Motor neuron (in vitro differentiated cells): ENCODE results near the gene NDUFS6. TPM values are rescaled to one million over a fixed set of nuclear protein-coding genes. Genes with fewer than 3 reads are reported as not detected.

Experiments used
- ATAC-seq, 8 experiments: fragments of 200-7000 bp; cut with Tn5 transposase; replicated peaks in 6 of 8; 2 replicates each; pipeline ENCODE4 v1.8.0; 2021; ENCODE audit warnings: mild to moderate bottlenecking in 8 of 8, moderate library complexity in 8 of 8
- H3K27ac ChIP-seq, 2 donors: fragments of 250-450 bp; sonication (Bioruptor Pico); 2 replicates each; pipeline ENCODE4 v1.9.0; 2021; ENCODE audit warnings: antibody characterized with exemption in 2 of 2, mild to moderate bottlenecking in 2 of 2, moderate library complexity in 1 of 2
- H3K4me1 ChIP-seq, 2 donors: fragments of 250-450 bp; sonication (Bioruptor Pico); replicated peaks in 1 of 2; 2 replicates each; pipeline ENCODE4 v1.6.1; 2021; ENCODE audit warnings: antibody characterized with exemption in 2 of 2, mild to moderate bottlenecking in 2 of 2, moderate library complexity in 1 of 2
- H3K4me3 ChIP-seq, 5 donors: fragments of 250-450 bp; sonication (Bioruptor Pico); 2 replicates each; pipeline ENCODE4 v1.9.0; 2021; ENCODE audit warnings: antibody characterized with exemption in 5 of 5, mild to moderate bottlenecking in 5 of 5, moderate library complexity in 4 of 5
- WGBS, 10 experiments: fragments of 450-650 bp; shearing (Covaris generic); methylation state at CpG; one replicate each; pipeline ENCODE4 v1.0.0; 2022; 5-methylcytosine and 5-hydroxymethylcytosine counted together
- in situ Hi-C, 9 experiments: fragments of 400-800 bp; cut with MboI; loops; one replicate each; pipeline ENCODE4 v1.15.0; 2021; ENCODE audit warnings: low sequenced_read_pairs in 9 of 9, low pct_unique_long_range_greater_than_20kb in 2 of 9; ENCODE audit not compliant: unreplicated experiment in 9 of 9
- total RNA-seq, 8 experiments: library from RNA; unstranded; fragments of 300-600 nt; gene quantifications; 2 replicates each; pipeline versions ENCODE4 v1.2.3 to v1.2.4, GENCODE V29; 2022

Gene NDUFS6
- total RNA-seq, 8 experiments from 2014 or later, result 51.6 to 103 (median 67.6) TPM

DNA sequence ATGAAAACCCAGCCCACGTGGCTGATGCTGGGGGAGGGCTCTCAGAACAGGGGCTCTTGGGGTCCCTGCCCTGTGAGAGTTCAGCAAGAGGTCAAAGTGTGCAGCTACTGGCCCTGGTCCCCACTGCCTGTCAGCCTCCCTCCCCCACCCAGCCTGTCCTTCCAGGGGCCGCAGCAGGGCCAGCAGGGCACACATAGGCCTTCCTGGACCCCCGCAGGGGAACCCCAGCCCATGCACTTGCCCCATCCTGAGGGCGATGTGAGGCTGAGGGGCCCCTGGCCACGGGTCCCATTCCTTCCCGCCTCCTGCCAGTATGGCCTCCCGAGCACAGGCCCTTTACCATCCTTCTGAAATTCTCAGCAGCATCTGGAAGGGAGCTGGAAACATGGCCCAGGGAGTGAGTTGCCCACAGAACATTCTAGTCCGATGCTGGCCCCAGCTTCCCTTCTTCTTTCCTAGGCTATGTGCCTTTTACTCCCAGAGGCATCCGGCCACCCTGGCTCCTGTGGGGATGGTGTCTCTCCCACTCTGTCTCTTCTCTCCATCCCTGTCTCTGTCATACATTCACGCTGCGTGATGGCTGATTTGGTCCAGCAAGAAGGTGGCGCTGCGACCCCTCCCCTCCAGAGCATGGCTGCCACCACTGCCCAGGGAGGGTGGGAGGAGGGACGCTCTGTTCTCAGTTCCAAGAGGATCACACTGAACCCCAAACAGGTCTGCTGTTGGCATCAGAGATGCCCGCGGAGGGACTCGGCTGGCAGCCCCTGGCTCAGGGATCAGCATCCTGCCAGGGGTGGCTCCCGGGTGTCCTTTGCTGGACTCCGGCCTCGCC is 21.2 kb upstream of the NDUFS6 start:
- ATAC-seq, result no peak
- Histone ChIP-seq H3K4me3 (no peak overlapping the region), H3K4me1 (peaks cover 25 to 28% of the 10 kb centered on the region in 2 donors), H3K27ac (no peak overlapping the region)
- in situ Hi-C loops, result no loop called here
- 60 to 100% (median 96%) methylated on average over 1 to 4 of the region's 20 CpGs; no CpG with 5 or more reads in 3 of the 10 experiments for WGBS, 10 experiments

DNA sequence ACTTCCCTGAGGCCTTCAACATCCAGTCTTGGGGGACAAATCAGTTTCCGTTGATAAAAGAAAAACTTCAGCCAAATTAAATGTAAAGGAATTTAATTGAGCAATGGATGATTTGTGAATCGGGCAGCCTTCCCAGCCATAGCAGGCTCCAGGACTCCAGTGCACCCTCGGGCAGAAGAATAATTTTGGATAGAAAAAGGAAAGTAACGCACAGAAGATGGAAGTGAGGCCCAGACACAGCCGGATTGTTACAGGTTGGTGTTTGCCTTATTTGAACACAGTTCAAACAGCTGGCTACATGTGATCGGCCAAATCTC is 20.6 kb upstream of the NDUFS6 start:
- ATAC-seq, result no peak
- 70 to 100% (median 88%) methylated on average over 1 to 6 of the region's 6 CpGs; no CpG with 5 or more reads in 2 of the 10 experiments for WGBS, 10 experiments
- Histone ChIP-seq H3K4me3 (no peak overlapping the region), H3K27ac (no peak overlapping the region), H3K4me1 (peaks cover 25 to 28% of the 10 kb centered on the region in 2 donors)
- in situ Hi-C loops, result no loop called here

DNA sequence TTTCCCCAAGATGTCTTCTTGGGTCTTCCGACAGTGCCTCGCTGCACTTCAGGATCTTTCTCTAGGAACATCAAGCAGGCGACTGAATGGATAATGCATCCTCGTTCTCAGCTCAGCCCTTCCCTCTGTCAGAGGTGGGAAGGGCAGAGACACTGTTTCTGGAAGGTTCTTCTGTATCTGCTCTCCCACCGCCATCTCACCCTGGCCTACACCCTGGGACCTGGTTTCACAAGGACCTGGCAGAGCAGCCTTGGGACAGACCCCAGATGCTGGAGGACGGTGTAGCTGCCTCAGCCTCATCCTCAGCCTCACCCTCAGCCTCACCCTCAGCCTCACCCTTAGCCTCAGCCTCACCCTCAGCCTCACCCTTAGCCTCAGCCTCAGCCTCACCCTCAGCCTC is 20.1 kb upstream of the NDUFS6 start:
- Histone ChIP-seq H3K4me3 (no peak overlapping the region), H3K27ac (no peak overlapping the region), H3K4me1 (peaks cover 25 to 28% of the 10 kb centered on the region in 2 donors)
- in situ Hi-C loops, result no loop called here
- WGBS, 10 experiments, result 55 to 100% (median 98%) methylated on average over 1 to 4 of the region's 6 CpGs; no CpG with 5 or more reads in 2 of the 10 experiments
- ATAC-seq, result no peak

DNA sequence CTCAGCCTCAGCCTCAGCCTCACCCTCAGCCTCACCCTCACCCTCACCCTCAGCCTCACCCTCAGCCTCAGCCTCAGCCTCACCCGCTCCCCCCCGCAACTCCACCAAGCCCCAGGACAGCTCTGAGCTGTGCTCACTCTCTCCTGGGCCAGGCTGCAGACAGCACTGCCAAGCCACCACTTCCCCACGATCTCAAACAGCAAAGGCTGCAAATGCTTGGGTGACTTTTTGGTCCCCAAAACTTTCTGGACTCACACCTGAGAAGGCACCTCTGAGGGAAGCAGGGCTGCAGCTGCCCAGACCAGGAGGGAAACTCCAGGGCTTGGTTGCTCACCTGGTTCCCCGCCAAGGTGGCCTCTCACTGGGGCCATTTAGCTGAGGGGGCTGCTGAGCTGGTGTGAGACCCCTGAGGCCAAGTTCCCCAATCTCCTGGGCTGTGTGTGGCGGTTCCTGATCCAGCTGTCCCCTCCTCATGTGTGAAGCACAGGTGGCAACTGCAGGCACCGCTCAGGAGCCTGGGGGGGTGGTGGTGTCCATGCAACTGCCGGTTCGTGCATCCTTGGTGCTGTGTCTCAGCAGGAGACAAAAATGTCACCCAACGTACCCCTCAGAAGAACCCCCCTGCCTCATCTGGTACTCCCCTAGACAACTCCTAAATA is 19.4 kb upstream of the NDUFS6 start:
- peaks cover 25 to 28% of the 10 kb centered on the region in 2 donors for H3K4me1 ChIP-seq
- ATAC-seq, result no peak
- peak overlapping the region; percentile 28 to 68 for H3K27ac ChIP-seq
- in situ Hi-C loops, result no loop called here
- 40 to 100% (median 86%) methylated on average over 1 to 4 of the region's 9 CpGs; no CpG with 5 or more reads in 4 of the 10 experiments for WGBS, 10 experiments
- H3K4me3 ChIP-seq, result no peak overlapping the region

DNA sequence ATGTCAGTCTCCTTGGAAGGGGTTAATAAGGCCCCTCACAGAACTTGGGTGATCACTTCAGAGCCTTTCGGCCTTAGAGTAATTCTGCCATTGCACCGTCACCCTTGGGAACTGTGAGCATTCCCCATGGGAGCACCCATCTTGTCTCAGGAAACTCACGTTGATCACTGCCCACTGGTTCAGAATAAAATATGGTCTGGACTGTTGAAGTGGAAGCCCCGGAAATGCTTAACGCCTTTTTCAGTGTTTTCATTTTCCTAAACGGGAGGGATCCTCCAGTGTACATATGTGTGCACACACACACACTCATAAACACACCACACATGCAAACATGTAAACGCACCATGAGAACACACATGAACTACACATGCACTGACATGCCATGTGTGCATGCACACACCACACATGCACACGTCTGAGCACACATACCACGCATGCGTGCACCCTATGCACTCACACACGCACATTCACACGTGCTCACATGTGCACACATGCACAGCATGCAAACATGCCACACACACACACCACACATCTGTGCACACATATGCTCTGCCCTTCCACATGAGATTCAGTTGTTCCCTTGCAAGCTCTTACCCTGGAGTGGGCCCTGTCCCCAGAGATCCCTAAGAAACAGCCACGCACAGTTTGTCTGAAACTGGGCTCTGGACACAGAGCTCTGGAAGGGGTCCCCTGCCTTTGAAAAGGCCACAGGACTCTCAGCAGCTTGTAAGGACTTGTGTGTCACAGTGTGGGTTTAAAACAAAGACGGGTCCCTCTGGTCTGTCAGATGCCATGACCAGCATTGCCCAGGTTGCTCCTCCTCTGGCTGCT is 18.6 kb upstream of the NDUFS6 start:
- in situ Hi-C loops, result no loop called here

DNA sequence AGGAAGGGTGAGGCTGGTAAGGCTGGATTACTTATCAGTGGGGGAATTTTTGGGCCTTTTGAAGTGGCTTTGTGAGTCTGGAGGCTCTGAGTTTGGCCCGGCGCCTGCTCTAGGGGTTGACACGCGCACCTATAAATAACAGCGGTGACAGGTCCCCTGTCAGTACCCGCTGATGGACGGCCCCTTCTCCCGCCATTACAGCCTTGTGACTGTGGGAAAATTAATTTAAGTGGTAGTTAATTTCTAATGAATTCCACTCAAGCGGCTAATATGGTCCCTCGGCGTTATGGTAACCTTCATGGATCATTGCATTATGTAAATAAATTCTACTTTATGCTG is 18.0 kb upstream of the NDUFS6 start:
- 5 to 70% (median 26%) methylated on average over 2 to 11 of the region's 11 CpGs; no CpG with 5 or more reads in 2 of the 10 experiments for WGBS, 10 experiments
- H3K4me3 ChIP-seq, result no peak overlapping the region
- in situ Hi-C loops, result no loop called here
- H3K4me1 ChIP-seq, result peaks cover 25 to 28% of the 10 kb centered on the region in 2 donors
- peak overlapping the region; percentile 38 to 68 for H3K27ac ChIP-seq
- ATAC-seq, result peak in 5 of 8 experiments; percentile 92 to 95 (median 94)

More for the DNA sequence above, 18.6 kb upstream of the NDUFS6 start:
- peak in 4 of 8 experiments; percentile 70 to 75 (median 73) for ATAC-seq
- H3K4me3 ChIP-seq, result no peak overlapping the region
- peak overlapping the region; percentile 38 to 68 for H3K27ac ChIP-seq
- 17 to 81% (median 55%) methylated on average over 1 to 7 of the region's 14 CpGs; no CpG with 5 or more reads in 4 of the 10 experiments for WGBS, 10 experiments
- H3K4me1 ChIP-seq, result peaks cover 25 to 28% of the 10 kb centered on the region in 2 donors

DNA sequence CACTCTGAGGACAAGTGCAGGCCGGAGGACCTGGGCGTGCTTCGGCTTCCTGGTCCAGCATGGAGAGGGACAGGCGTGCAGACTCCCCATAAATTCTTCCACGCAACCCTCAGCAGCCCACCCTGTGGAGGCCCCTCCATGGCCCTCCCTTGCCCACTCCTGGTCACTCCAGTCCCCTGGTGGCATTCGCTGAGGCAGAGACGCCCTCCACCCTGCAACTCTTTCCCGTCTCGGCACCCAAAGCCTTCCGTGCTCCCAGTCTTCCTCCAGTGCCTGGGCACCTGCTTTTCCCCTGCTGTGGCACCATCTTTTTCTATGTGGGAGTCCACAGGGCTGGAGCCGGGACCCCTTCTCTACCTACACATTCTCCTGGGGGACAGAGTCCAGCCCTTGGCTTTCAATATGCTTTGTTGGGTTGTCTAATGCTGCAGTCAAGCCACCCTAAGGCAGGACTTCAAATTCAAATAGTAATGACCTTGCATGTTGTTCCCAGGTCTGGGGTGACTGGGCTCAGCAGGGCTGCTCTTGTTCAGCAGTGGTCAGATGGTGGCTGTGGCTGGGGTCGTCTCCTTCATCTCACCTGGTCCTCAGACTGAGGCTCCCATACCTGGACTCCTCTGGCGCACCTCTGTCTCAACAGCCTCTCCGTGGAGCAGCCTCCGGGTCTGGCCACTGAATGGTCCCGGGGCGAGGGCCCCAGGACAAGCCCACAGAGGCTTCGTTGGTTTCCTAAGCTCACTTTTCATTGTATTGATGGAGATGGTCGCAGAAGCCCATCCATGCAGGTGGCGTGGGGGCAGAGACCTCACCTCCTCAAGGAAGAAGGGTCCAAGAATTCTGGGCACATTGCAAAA is 16.8 kb upstream of the NDUFS6 start:
- ATAC-seq, result no peak
- no peak overlapping the region for H3K4me3 ChIP-seq
- in situ Hi-C loops, result no loop called here
- peak overlapping the region; percentile 5 to 7 for H3K27ac ChIP-seq
- WGBS, 10 experiments, result 76 to 100% (median 86%) methylated on average over 1 to 8 of the region's 20 CpGs; no CpG with 5 or more reads in 3 of the 10 experiments
- H3K4me1 ChIP-seq, result peaks cover 30 to 35% of the 10 kb centered on the region in 2 donors

DNA sequence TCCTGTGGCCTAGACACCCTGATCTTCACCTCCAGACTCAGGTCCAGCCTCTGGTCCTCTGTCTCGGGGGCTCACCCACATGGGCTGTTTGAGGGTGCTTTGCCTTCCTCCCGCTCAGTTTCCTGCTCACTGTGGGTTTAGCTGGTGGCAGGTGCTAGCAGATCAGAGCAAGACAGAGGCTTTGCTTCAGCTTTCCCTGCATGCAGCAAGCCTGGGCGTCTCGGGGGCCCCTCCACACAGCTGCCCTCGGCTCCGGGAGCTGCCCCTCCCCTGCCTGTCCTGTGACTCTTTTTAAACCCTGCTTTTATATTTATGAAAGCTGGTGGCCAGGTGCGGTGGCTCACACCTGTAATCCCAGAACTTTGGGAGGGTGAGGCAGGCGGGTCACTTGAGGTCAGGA is 16.1 kb upstream of the NDUFS6 start:
- in situ Hi-C loops, result no loop called here
- no peak overlapping the region for H3K27ac ChIP-seq
- ATAC-seq, result no peak
- H3K4me3 ChIP-seq, result no peak overlapping the region
- peaks cover 35 to 42% of the 10 kb centered on the region in 2 donors for H3K4me1 ChIP-seq
- 20 to 100% (median 85%) methylated on average over 1 to 5 of the region's 8 CpGs; no CpG with 5 or more reads in 5 of the 10 experiments for WGBS, 10 experiments

DNA sequence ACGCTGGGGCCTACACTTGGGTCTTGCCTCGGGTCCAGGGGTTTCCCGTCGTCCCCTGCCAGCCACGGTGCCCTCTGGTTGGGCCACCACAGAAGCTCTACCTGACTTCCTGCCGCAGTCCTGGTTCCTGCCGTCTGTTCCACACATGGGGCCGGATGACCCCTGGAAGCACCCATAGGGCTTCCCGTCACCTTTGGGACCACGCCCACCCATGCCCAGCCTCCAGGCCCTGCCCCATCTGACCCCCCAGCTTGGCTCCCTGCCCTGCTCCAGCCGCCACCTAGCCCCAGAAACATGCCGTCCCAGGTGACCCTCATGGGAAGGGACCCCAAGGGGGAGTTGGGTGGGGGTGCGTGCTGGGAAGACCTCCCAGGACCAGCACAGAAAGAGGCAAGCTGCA is 15.2 kb upstream of the NDUFS6 start:
- 80 to 90% (median 84%) methylated on average over 1 to 6 of the region's 13 CpGs; no CpG with 5 or more reads in 7 of the 10 experiments for WGBS, 10 experiments
- Histone ChIP-seq H3K4me1 (peaks cover 43 to 51% of the 10 kb centered on the region in 2 donors), H3K4me3 (no peak overlapping the region), H3K27ac (no peak overlapping the region)
- no peak for ATAC-seq
- in situ Hi-C loops, result no loop called here

DNA sequence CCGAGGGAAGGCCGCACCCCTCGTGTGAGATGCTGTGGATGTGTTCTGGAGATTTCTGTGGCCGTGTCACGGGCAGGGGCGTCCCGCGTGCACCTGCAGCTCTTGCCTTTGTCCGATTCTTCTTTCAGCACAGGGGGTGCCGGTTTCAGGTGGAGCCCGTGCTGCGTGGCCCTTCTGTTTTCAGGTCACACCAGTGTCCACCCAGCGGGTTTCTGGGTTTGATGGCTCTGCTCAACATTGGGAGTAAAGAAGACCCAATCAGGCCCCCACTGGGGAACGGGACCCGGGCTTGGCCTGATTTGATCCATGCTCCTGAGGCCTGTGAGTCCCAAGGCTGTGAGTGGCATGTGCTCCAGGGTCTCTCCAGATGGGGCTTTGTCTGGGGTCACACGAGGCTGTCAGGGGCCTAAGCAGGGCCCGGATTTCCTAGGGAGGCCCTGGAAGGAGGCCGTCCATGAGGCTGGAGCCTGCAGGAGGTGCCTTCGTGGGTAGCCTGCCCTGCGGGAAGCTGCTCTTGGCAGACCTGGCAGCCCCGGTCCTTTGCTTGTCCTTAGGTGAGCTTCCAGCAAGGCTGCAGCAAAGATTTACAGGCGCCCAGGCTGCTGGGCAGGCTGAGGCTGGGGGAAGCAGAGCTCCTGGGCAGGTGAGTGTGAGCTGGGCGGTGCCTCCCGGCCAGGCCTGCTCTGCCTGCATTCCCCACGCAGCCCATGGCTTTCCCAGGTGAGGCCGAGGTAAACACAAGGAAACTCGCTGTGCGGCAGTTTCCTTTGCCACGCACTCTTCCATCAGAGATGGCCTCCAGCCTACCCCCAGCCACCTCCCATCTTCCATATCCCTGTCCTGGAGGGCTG is 14.4 kb upstream of the NDUFS6 start:
- 83 to 96% (median 95%) methylated on average over 4 to 16 of the region's 29 CpGs; no CpG with 5 or more reads in 6 of the 10 experiments for WGBS, 10 experiments
- no peak overlapping the region for H3K4me3 ChIP-seq
- in situ Hi-C loops, result no loop called here
- no peak overlapping the region for H3K27ac ChIP-seq
- ATAC-seq, result no peak
- H3K4me1 ChIP-seq, result peaks cover 42 to 49% of the 10 kb centered on the region in 2 donors

DNA sequence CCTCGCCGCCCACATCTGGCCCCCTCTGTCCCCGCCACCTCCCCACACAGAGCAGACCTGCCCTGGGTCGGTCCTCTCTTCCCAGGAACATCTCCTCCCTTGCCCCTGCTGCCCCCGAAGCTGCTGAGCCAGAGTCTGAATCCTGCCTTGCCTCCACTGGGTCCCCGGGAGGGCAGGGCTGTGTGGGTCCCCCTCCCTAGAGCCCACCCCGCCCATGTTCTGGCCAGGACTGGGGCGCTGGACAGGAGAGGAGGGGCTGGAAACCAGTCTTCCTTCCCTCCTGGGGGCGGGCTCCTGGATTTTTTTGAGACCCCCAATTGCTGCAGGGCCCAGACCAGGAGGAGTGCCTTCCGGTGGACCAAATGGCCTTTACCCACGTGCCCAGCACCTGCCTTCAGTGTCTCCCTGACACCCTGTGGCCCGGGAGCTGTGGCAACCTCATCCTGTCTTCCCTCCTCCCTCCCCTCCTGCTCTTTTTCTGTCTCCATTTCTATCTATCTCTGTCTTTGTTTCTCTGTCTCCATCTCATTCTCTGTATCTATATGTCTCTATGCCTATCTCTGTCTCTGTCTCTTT is 13.6 kb upstream of the NDUFS6 start:
- in situ Hi-C loops, result no loop called here
- H3K4me3 ChIP-seq, result no peak overlapping the region
- 100% methylated on average over 1 of the region's 12 CpGs; no CpG with 5 or more reads in 9 of the 10 experiments for WGBS, 10 experiments
- peaks cover 35 to 42% of the 10 kb centered on the region in 2 donors for H3K4me1 ChIP-seq
- no peak for ATAC-seq
- no peak overlapping the region for H3K27ac ChIP-seq
